ENCODE results near the gene KCND2.

GRCh38 chr7:120327054-120327453 lies 54.1 kb downstream of the KCND2 start:
- TF ChIP-seq CTCF (conservative IDR thresholded peaks at IDR 0.05) (no peak), ZFX (IDR thresholded peaks at IDR 0.05) (no peak)

Measured in C4-2B (cell line).